MCF 10A (cell line): ENCODE results near the gene FBH1. TPM values are rescaled to one million over a fixed set of nuclear protein-coding genes. Genes with fewer than 3 reads are reported as not detected.

Experiments used
- Bru-seq: library from RNA; stranded (reverse); fragments of 400-500 nt; gene quantifications from one replicate; lab custom pipeline; 2021; lab: Mats Ljungman, UMichigan
- BruChase-seq, 2 experiments: library from RNA; stranded (reverse); fragments of 400-500 nt; gene quantifications; one replicate each; lab custom pipeline; 2021; lab: Mats Ljungman, UMichigan
- BruUV-seq: library from RNA; stranded (reverse); fragments of 400-500 nt; replicated peaks from 2 replicates; lab custom pipeline; 2021; lab: Mats Ljungman, UMichigan
- CTCF ChIA-PET: fragments of 300-600 bp; sonication (Branson Sonifier 250); formaldehyde crosslinking; extraction: SDS; loops from one replicate; lab custom pipeline; 2021; ENCODE audit warnings: antibody characterized with exemption, inconsistent platforms; lab: Yijun Ruan, JAX
- POLR2A ChIA-PET: fragments of 300-600, 350-650 bp; sonication (Branson Sonifier 250); formaldehyde crosslinking; extraction: SDS; loops from one replicate; lab custom pipeline; 2020; ENCODE audit warnings: antibody characterized with exemption, inconsistent platforms; lab: Yijun Ruan, JAX
- DNase-seq: peaks from one replicate; pipeline ENCODE4 v3.0.0-alpha.2; 2018; ENCODE audit not compliant: unreplicated experiment
- H3K27ac Mint-ChIP-seq: one replicate; pipeline ENCODE4 v1.8.0; 2022; ENCODE audit warnings: mild to moderate bottlenecking, low read depth, mixed read lengths; ENCODE audit not compliant: unreplicated experiment
- H3K27me3 Mint-ChIP-seq: one replicate; pipeline ENCODE4 v1.8.0; 2022; ENCODE audit warnings: mixed read lengths; ENCODE audit not compliant: insufficient read depth, unreplicated experiment
- H3K36me3 Mint-ChIP-seq: one replicate; pipeline ENCODE4 v1.8.0; 2022; ENCODE audit warnings: mild to moderate bottlenecking, moderate library complexity, mixed read lengths; ENCODE audit not compliant: insufficient read depth, unreplicated experiment
- H3K4me1 Mint-ChIP-seq: one replicate; pipeline ENCODE4 v1.8.0; 2022; ENCODE audit warnings: mixed read lengths; ENCODE audit not compliant: insufficient read depth, unreplicated experiment
- H3K4me3 Mint-ChIP-seq: one replicate; pipeline ENCODE4 v1.8.0; 2022; ENCODE audit warnings: mild to moderate bottlenecking, moderate library complexity, mixed read lengths; ENCODE audit not compliant: unreplicated experiment
- H3K9me3 Mint-ChIP-seq: one replicate; pipeline ENCODE4 v1.8.0; 2022; ENCODE audit warnings: mixed read lengths; ENCODE audit not compliant: unreplicated experiment
- intact Hi-C: fragments of 100-400 bp; cut with micrococcal nuclease; formaldehyde crosslinking; loops from 2 replicates; pipeline ENCODE4 v1.14.1; 2022
- long read RNA-seq: library from polyadenylated mRNA; stranded (forward); transcript quantifications from one replicate; pipeline ENCODE4 v2.0.0, GENCODE V29; 2022
- total RNA-seq: library from RNA; stranded (reverse); gene quantifications from 2 replicates; pipeline ENCODE4 v1.2.3, GENCODE V29; 2022
- TF ChIP-seq, protein P1 (sequence below): fragments of 200-600 bp; IDR thresholded peaks from one replicate; pipeline ENCODE4 v1.8.0; 2022; ENCODE audit warnings: antibody characterized with exemption, mild to moderate bottlenecking; ENCODE audit not compliant: unreplicated experiment

Gene FBH1
- total RNA-seq (61.8 and 70.5 TPM in 2 replicates), Bru-seq, nascent RNA (percentile 75 among the genes with signal in this experiment), BruChase-seq, experiment 1, labeled RNA remaining after a 6-hour chase (percentile 85 among the genes with signal in this experiment), BruChase-seq, experiment 2, labeled RNA remaining after a 2-hour chase (percentile 90 among the genes with signal in this experiment)
- long read RNA-seq, transcript FBH1-201 (21 exons, 3,560 nt): major isoform, 64 of 159 reads
- long read RNA-seq, partial matches to known transcripts: 25 of 159 reads
- long read RNA-seq, other reads (novel, unspliced or antisense): 66 of 159 reads

GRCh38 chr10:5889624-5890451 is at the start of gene FBH1, which contains the start of gene ANKRD16:
Gene FBH1, plus strand, starts transcription at chr10:5890243. Its CDS starts 103 bp downstream, at chr10:5890346.
Gene ANKRD16, minus strand, starts transcription at chr10:5889893. Its CDS starts 539 bp downstream, at chr10:5889354.
- CTCF ChIA-PET: interaction anchor here (0.8 to 3.9 kb wide), 2 partner anchors 87 to 447 kb away, joined by 3 to 16 read pairs; partner anchors contain the start of gene IL15RA
- DNase-seq: peak; percentile 98
- TF ChIP-seq, protein P1, sequence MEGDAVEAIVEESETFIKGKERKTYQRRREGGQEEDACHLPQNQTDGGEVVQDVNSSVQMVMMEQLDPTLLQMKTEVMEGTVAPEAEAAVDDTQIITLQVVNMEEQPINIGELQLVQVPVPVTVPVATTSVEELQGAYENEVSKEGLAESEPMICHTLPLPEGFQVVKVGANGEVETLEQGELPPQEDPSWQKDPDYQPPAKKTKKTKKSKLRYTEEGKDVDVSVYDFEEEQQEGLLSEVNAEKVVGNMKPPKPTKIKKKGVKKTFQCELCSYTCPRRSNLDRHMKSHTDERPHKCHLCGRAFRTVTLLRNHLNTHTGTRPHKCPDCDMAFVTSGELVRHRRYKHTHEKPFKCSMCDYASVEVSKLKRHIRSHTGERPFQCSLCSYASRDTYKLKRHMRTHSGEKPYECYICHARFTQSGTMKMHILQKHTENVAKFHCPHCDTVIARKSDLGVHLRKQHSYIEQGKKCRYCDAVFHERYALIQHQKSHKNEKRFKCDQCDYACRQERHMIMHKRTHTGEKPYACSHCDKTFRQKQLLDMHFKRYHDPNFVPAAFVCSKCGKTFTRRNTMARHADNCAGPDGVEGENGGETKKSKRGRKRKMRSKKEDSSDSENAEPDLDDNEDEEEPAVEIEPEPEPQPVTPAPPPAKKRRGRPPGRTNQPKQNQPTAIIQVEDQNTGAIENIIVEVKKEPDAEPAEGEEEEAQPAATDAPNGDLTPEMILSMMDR: no peak
- no peaks in the 10 kb centered on the region for H3K27me3 Mint-ChIP-seq
- BruUV-seq: no TSS peak
- peaks cover 40% of the 10 kb centered on the region for H3K36me3 Mint-ChIP-seq
- peak within 1 kb of the TSS; percentile 80 for H3K4me3 Mint-ChIP-seq
- peak within 1 kb of the TSS; percentile 49 for H3K27ac Mint-ChIP-seq
- POLR2A ChIA-PET: interaction anchor here (0.6 to 6.6 kb wide), 40 partner anchors 9 to 864 kb away, joined by 3 to 118 read pairs (median 4); partner anchors contain the start of genes GDI2, IL15RA and TASOR2
- intact Hi-C loops: loop anchor here (2.0 to 5.0 kb wide), 3 partner anchors 78 to 203 kb away; partner anchors contain the start of genes GDI2 and IL15RA
- no peaks in the 10 kb centered on the region for H3K9me3 Mint-ChIP-seq
- H3K4me1 Mint-ChIP-seq: peaks cover 35% of the 10 kb centered on the region

GRCh38 chr10:5840314-5841307 is 49.4 kb upstream of the FBH1 start:
- no peak overlapping the region for H3K27ac Mint-ChIP-seq
- no peak for DNase-seq
- intact Hi-C loops: no loop called here
- BruUV-seq: no TSS peak
- no peaks in the 10 kb centered on the region for H3K36me3 Mint-ChIP-seq
- TF ChIP-seq, protein P1: no peak
- no peak overlapping the region for H3K4me3 Mint-ChIP-seq
- no peaks in the 10 kb centered on the region for H3K4me1 Mint-ChIP-seq
- POLR2A ChIA-PET: no interaction called here
- CTCF ChIA-PET: interaction anchor here (0.6 kb wide), 2 partner anchors 45 to 100 kb away, joined by 3 read pairs; no protein-coding TSS in a partner anchor
- H3K9me3 Mint-ChIP-seq: no peaks in the 10 kb centered on the region
- no peaks in the 10 kb centered on the region for H3K27me3 Mint-ChIP-seq

DNA sequence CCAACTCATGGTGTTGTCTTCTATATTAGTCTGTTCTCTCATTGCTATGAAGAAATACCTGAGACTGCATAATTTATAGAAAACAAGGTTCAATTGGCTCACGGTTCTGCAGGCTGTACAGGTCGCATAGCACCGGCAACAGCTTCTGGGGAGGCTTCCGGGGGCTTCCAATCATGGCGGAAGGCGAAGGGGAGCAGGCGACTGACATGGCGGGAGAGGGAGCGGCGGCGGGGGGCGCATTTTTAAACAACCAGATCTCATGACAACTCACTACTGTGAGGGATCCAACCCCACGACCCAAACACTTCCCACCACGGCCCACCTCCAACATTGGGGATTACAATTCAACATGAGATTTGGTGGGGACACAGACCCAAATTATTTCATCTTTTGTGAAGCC is 48.1 kb upstream of the FBH1 start:
- no peak overlapping the region for H3K27ac Mint-ChIP-seq
- no peaks in the 10 kb centered on the region for H3K4me1 Mint-ChIP-seq
- no peaks in the 10 kb centered on the region for H3K9me3 Mint-ChIP-seq
- TF ChIP-seq, protein P1: no peak
- BruUV-seq: no TSS peak
- H3K27me3 Mint-ChIP-seq: no peaks in the 10 kb centered on the region
- no peaks in the 10 kb centered on the region for H3K36me3 Mint-ChIP-seq
- ChIA-PET POLR2A (no interaction called here), CTCF (no interaction called here)
- no peak for DNase-seq
- H3K4me3 Mint-ChIP-seq: no peak overlapping the region
- intact Hi-C loops: no loop called here
